B cell (primary cell): ENCODE measurements around the gene C1orf116. TPM values are rescaled to one million over a fixed set of nuclear protein-coding genes. Genes with fewer than 3 reads are reported as not detected.

ENCODE experiments used
- ATAC-seq: fragments of 200-7000 bp; cut with Tn5 transposase; one replicate; pipeline ENCODE4 v1.10.0; 2021; ENCODE audit warnings: low read depth, mild to moderate bottlenecking, moderate number of reproducible peaks, moderate library complexity
- CTCF ChIA-PET: fragments of 350-600 bp; sonication (Branson Sonifier 250); formaldehyde crosslinking; loops from one replicate; lab custom pipeline; 2021; ENCODE audit warnings: antibody characterized with exemption, inconsistent platforms; lab: Charles Lee
- POLR2A ChIA-PET: fragments of 350-600 bp; sonication (Branson Sonifier 250); formaldehyde crosslinking; loops from one replicate; lab custom pipeline; 2021; ENCODE audit warnings: antibody characterized with exemption; lab: Charles Lee
- DNase-seq: peaks from one replicate; pipeline ENCODE4 v3.0.0; 2013
- H2AFZ ChIP-seq: 2 replicates; pipeline ENCODE4 v1.6.1; 2012; ENCODE audit warnings: mild to moderate bottlenecking, low read depth, low read length; ENCODE audit not compliant: insufficient read depth, poor library complexity, severe bottlenecking
- H3K27ac ChIP-seq, 2 donors: 1 replicate in 1 of 2; 2 replicates in 1 of 2; pipeline ENCODE4 v1.5.1; 2012 to 2013; ENCODE audit warnings: low read length in 2 of 2, mild to moderate bottlenecking in 2 of 2, moderate library complexity in 1 of 2
- H3K27me3 ChIP-seq, 4 experiments: fragments of 200-600 bp in 1 of 4; sonication (generic) in 1 of 4; replicated peaks in 1 of 4; 1 replicate in 2 of 4; 2 replicates in 2 of 4; pipeline versions ENCODE4 v1.6.1 to v1.7.0; 2013 to 2016; ENCODE audit warnings: low read length in 3 of 4, mild to moderate bottlenecking in 2 of 4, mixed read lengths in 1 of 4, moderate library complexity in 1 of 4; ENCODE audit not compliant: insufficient read depth in 4 of 4, control insufficient read depth in 3 of 4; ENCODE audit errors: control extremely low read depth in 1 of 4
- H3K36me3 ChIP-seq, 2 experiments: replicated peaks in 1 of 2; 1 replicate in 1 of 2; 2 replicates in 1 of 2; pipeline versions ENCODE4 v1.6.1 to v1.7.1; 2013; ENCODE audit warnings: low read length in 1 of 2; ENCODE audit not compliant: insufficient read depth in 2 of 2, control insufficient read depth in 1 of 2; ENCODE audit errors: control extremely low read depth in 1 of 2, extremely low read depth in 1 of 2
- H3K4me1 ChIP-seq, 2 donors: fragments of 200-600 bp in 1 of 2; sonication (generic) in 1 of 2; 1 replicate in 1 of 2; 2 replicates in 1 of 2; pipeline versions ENCODE4 v1.5.1 to v1.6.1; 2013 to 2017; ENCODE audit warnings: low read length in 2 of 2; ENCODE audit not compliant: control insufficient read depth in 2 of 2, insufficient read depth in 2 of 2
- H3K4me2 ChIP-seq: replicated peaks from 2 replicates; pipeline ENCODE3; 2012; ENCODE audit warnings: mild to moderate bottlenecking, low read depth, low read length; ENCODE audit not compliant: poor library complexity, severe bottlenecking
- H3K4me3 ChIP-seq, 5 experiments: fragments of 200-600 bp in 1 of 5; sonication (generic) in 1 of 5; 1 replicate in 3 of 5; 2 replicates in 2 of 5; pipeline versions ENCODE4 v1.5.1 to v1.7.0; 2011 to 2016; ENCODE audit warnings: low read length in 4 of 5, mild to moderate bottlenecking in 4 of 5, low read depth in 2 of 5, control low read depth in 1 of 5, moderate library complexity in 1 of 5; ENCODE audit not compliant: insufficient read depth in 1 of 5; ENCODE audit errors: control extremely low read depth in 1 of 5, extremely low read depth in 1 of 5
- H3K79me2 ChIP-seq: fragments of 200-600 bp; sonication (generic); one replicate; pipeline ENCODE4 v1.6.0; 2016; ENCODE audit warnings: low read length; ENCODE audit not compliant: control insufficient read depth, insufficient read depth
- H3K9ac ChIP-seq: fragments of 200-600 bp; sonication (generic); 2 replicates; pipeline ENCODE4 v1.6.1; 2017; ENCODE audit warnings: mild to moderate bottlenecking, low read length, moderate library complexity
- H3K9me3 ChIP-seq, 3 donors: one replicate each; pipeline versions ENCODE4 v1.6.1 to v1.7.1; 2013; ENCODE audit warnings: low read length in 2 of 3; ENCODE audit not compliant: control insufficient read depth in 2 of 3, insufficient read depth in 1 of 3; ENCODE audit errors: control extremely low read depth in 1 of 3
- H4K20me1 ChIP-seq: 2 replicates; pipeline ENCODE4 v1.6.0; 2012; ENCODE audit warnings: mild to moderate bottlenecking, low read length; ENCODE audit not compliant: insufficient read depth, control insufficient read depth, poor library complexity, severe bottlenecking
- H3K27ac Mint-ChIP-seq: one replicate; pipeline ENCODE4 v1.8.0; 2021; ENCODE audit warnings: mixed read lengths
- H3K27me3 Mint-ChIP-seq: one replicate; pipeline ENCODE4 v1.8.0; 2021; ENCODE audit warnings: mixed read lengths
- H3K4me1 Mint-ChIP-seq: one replicate; pipeline ENCODE4 v1.8.0; 2021; ENCODE audit warnings: mixed read lengths
- H3K4me3 Mint-ChIP-seq: one replicate; pipeline ENCODE4 v1.8.0; 2021; ENCODE audit warnings: mixed read lengths
- H3K9me3 Mint-ChIP-seq: one replicate; pipeline ENCODE4 v1.8.0; 2022; ENCODE audit warnings: mixed read lengths; ENCODE audit not compliant: insufficient read depth
- CTCF ChIP-seq: fragments of 200-600 bp; IDR thresholded peaks from one replicate; pipeline ENCODE4 v1.8.0; 2022; ENCODE audit warnings: antibody characterized with exemption, mild to moderate bottlenecking
- EZH2 ChIP-seq: IDR thresholded peaks from 2 replicates; pipeline ENCODE4 v1.6.1; 2012; ENCODE audit warnings: borderline replicate concordance, low read depth, mild to moderate bottlenecking, moderate library complexity, low read length; ENCODE audit not compliant: insufficient read depth, poor library complexity, severe bottlenecking
- WGBS: methylation state at CpG from one replicate; pipeline ENCODE4 v1.1.5; 2013; ENCODE audit warnings: missing lambda C conversion rate; ENCODE audit not compliant: insufficient coverage; 5-methylcytosine and 5-hydroxymethylcytosine counted together
- intact Hi-C: fragments of 100-400 bp; cut with micrococcal nuclease; formaldehyde crosslinking; loops from one replicate; pipeline ENCODE4 v1.10.0; 2022
- polyA plus RNA-seq: library from polyadenylated mRNA; depleted of rRNA; stranded (reverse); fragments of >200 nt; gene quantifications from 2 replicates; pipeline ENCODE4 v1.2.3, GENCODE V29; 2012
- total RNA-seq, 2 donors: library from RNA; stranded (reverse); fragments of 120-200 nt in 1 of 2; gene quantifications; 1 replicate in 1 of 2; 2 replicates in 1 of 2; pipeline versions ENCODE4 v1.2.3 to v1.2.4, GENCODE V29; 2013 to 2022

C1orf116 gene
- total and polyA plus RNA-seq, 2 donors (not counting 1 experiment from before 2014, with no cell fraction given): 0.09 TPM; not detected in 1

- CTCF ChIA-PET: interaction anchor here (3.3 kb wide), 1 partner anchor 12 kb away, joined by 9 read pairs; no protein-coding TSS in a partner anchor
- ATAC-seq: no peak
These were observed 34.6 kb upstream of the C1orf116 start for GRCh38 chr1:207067185-207067584.

DNA sequence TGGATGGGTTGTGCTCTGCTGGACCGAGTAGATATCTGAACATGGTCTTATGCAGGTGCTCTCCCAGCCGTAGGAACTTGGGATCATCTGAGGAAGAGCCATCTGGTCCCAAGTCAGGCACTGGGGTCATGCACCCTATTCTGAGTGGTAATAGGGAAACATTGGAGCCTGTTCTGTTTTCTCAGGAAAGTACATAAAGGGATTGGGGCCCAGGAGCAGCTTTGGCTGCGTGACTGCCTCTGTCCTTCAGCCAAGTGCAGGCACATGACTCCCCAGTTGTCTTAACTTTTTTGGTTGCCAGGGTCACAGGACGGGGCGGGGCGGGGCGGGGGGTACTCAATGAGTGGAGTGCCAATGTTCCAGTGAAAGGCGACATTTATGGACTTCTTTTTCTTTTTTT, 32.0 kb upstream of the C1orf116 start:
- Histone ChIP-seq H3K27me3 (no peaks in the 10 kb centered on the region), H3K4me3 (no peak overlapping the region), H4K20me1 (no peaks in the 10 kb centered on the region), H3K79me2 (no peaks in the 10 kb centered on the region), H3K9ac (no peak overlapping the region), H3K4me1 (peaks cover 2 to 4% of the 10 kb centered on the region in 2 donors), H3K36me3 (peaks cover 17 to 68% of the 10 kb centered on the region in 2 experiments), H3K27ac (no peak overlapping the region), H2AFZ (no peak overlapping the region), H3K4me2 (no peak overlapping the region), H3K9me3 (no peaks in the 10 kb centered on the region)
- no peak for ATAC-seq
- H3K27me3 Mint-ChIP-seq: no peaks in the 10 kb centered on the region
- DNase-seq: no peak
- H3K4me3 Mint-ChIP-seq: no peak overlapping the region
- CTCF ChIA-PET: no interaction called here
- H3K9me3 Mint-ChIP-seq: no peaks in the 10 kb centered on the region
- TF ChIP-seq EZH2 (no peak), CTCF (no peak)
- POLR2A ChIA-PET: no interaction called here
- H3K27ac Mint-ChIP-seq: no peak overlapping the region
- WGBS: 100% methylated on average over 8 of the region's 8 CpGs
- intact Hi-C loops: no loop called here
- H3K4me1 Mint-ChIP-seq: peaks cover 4% of the 10 kb centered on the region

More at GRCh38 chr1:207067185-207067584, 34.6 kb upstream of the C1orf116 start:
- POLR2A ChIA-PET: no interaction called here
- H3K4me3 ChIP-seq: no peak overlapping the region
- H3K27ac Mint-ChIP-seq: no peak overlapping the region
- DNase-seq: no peak
- H3K9me3 ChIP-seq: peaks cover 0 to 7% (median 0%) of the 10 kb centered on the region in 3 donors
- H3K27me3 ChIP-seq: no peaks in the 10 kb centered on the region
- H3K36me3 ChIP-seq: peaks cover 16 to 62% of the 10 kb centered on the region in 2 experiments
- no peaks in the 10 kb centered on the region for H3K79me2 ChIP-seq
- peaks cover 22% of the 10 kb centered on the region for H3K4me1 Mint-ChIP-seq
- no peaks in the 10 kb centered on the region for H4K20me1 ChIP-seq
- H3K27ac ChIP-seq: no peak overlapping the region
- no peak overlapping the region for H3K4me3 Mint-ChIP-seq
- intact Hi-C loops: no loop called here
- WGBS: no CpG with 5 or more reads among the region's 3 CpGs
- H3K9me3 Mint-ChIP-seq: no peaks in the 10 kb centered on the region
- peaks cover 20 to 23% of the 10 kb centered on the region in 2 donors for H3K4me1 ChIP-seq
- H3K4me2 ChIP-seq: no peak overlapping the region
- no peak overlapping the region for H2AFZ ChIP-seq
- TF ChIP-seq CTCF: no peak
- TF ChIP-seq EZH2: no peak
- H3K27me3 Mint-ChIP-seq: no peaks in the 10 kb centered on the region
- H3K9ac ChIP-seq: no peak overlapping the region
